ENCODE measurements around the gene PLA2G4E.

DNA sequence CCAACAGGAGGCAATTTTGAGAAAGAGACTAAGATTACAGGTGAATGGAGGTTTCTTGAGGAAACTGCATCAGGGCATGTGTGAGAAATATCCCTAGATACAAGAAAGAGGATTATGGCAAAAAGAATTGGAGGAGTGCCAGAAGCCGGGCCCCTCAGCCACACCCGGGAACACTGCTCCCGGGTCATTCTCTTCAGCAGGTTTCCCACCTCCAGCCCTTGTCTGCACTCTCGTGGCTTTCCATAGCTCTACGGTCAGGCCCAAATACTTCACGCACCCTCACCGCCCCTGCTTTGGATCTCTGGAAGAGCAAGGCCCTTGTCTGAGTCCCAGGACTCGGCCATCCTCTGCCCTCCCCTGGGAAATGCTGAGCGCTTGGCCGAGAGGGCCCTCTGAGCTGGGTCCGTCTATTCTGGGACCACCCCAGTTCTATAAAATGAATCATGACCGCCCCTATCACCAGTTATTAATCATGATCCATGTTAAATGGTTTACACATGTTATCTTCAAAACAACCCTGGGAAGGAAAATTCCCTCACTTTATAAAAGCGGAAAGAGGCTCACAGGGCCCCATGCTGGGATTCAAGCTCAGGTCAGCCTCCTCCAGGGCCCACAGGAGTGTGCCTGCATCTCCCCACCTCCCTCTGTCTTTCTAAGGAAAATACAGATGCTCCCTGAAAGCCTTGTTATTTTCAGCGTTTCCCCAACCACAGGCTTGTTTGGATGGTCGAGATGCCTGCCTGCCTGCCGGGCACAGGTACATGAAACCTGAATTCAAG, 88.1 kb downstream of the PLA2G4E start:
- TF ChIP-seq, protein P1, sequence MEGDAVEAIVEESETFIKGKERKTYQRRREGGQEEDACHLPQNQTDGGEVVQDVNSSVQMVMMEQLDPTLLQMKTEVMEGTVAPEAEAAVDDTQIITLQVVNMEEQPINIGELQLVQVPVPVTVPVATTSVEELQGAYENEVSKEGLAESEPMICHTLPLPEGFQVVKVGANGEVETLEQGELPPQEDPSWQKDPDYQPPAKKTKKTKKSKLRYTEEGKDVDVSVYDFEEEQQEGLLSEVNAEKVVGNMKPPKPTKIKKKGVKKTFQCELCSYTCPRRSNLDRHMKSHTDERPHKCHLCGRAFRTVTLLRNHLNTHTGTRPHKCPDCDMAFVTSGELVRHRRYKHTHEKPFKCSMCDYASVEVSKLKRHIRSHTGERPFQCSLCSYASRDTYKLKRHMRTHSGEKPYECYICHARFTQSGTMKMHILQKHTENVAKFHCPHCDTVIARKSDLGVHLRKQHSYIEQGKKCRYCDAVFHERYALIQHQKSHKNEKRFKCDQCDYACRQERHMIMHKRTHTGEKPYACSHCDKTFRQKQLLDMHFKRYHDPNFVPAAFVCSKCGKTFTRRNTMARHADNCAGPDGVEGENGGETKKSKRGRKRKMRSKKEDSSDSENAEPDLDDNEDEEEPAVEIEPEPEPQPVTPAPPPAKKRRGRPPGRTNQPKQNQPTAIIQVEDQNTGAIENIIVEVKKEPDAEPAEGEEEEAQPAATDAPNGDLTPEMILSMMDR (IDR thresholded peaks at IDR 0.05) = no peak
- TF ChIP-seq POLR2A (IDR thresholded peaks at IDR 0.05) = no peak
